DOHH2 (cell line): Measurements from ENCODE around the gene OTOF.

ENCODE experiments used
- H3F3A ChIP-seq: fragments of 200-600 bp; sonication (generic), shearing (Covaris generic); 2 replicates; pipeline ENCODE4 v1.6.0; 2016; ENCODE audit warnings: antibody characterized with exemption, mild to moderate bottlenecking; ENCODE audit not compliant: control insufficient read depth, insufficient read depth
- H3K27ac ChIP-seq: fragments of 200-600 bp; sonication (generic); 2 replicates; pipeline ENCODE4 v1.5.1; 2014; ENCODE audit warnings: low read depth, mild to moderate bottlenecking, low read length, moderate library complexity
- H3K27me3 ChIP-seq: fragments of 200-600 bp; sonication (generic); 2 replicates; pipeline ENCODE4 v1.6.1; 2014; ENCODE audit warnings: mild to moderate bottlenecking, low read length, mixed read lengths; ENCODE audit not compliant: control insufficient read depth
- H3K36me3 ChIP-seq: fragments of 200-600 bp; sonication (generic); 2 replicates; pipeline ENCODE4 v1.6.1; 2014; ENCODE audit warnings: mild to moderate bottlenecking, low read length, moderate library complexity, mixed read lengths; ENCODE audit not compliant: control insufficient read depth
- H3K4me1 ChIP-seq: fragments of 200-600 bp; sonication (generic); 2 replicates; pipeline ENCODE4 v1.6.1; 2014; ENCODE audit warnings: mild to moderate bottlenecking, low read length, mixed read lengths; ENCODE audit not compliant: control insufficient read depth
- H3K4me2 ChIP-seq: fragments of 200-600 bp; sonication (generic); 2 replicates; pipeline ENCODE4 v1.6.0; 2014; ENCODE audit warnings: mild to moderate bottlenecking, low read length, moderate library complexity
- H3K4me3 ChIP-seq: fragments of 200-600 bp; sonication (generic); 2 replicates; pipeline ENCODE4 v1.5.1; 2014; ENCODE audit warnings: mild to moderate bottlenecking, low read length, mixed read lengths
- H3K79me2 ChIP-seq: fragments of 200-600 bp; sonication (generic); 2 replicates; pipeline ENCODE4 v1.6.1; 2014; ENCODE audit warnings: mild to moderate bottlenecking, low read length, mixed read lengths; ENCODE audit not compliant: control insufficient read depth
- H3K9me2 ChIP-seq: fragments of 200-600 bp; sonication (generic); replicated peaks from 2 replicates; pipeline ENCODE4 v1.6.1; 2014; ENCODE audit warnings: mild to moderate bottlenecking, low read length, mixed read lengths; ENCODE audit not compliant: control insufficient read depth
- H3K9me3 ChIP-seq: fragments of 200-600 bp; sonication (generic); 2 replicates; pipeline ENCODE4 v1.6.1; 2014; ENCODE audit warnings: antibody characterized with exemption, low read length, mixed read lengths; ENCODE audit not compliant: control insufficient read depth, insufficient read depth
- H4K20me1 ChIP-seq: fragments of 200-600 bp; sonication (generic); 2 replicates; pipeline ENCODE4 v1.6.0; 2014; ENCODE audit warnings: low read depth, mild to moderate bottlenecking, antibody characterized with exemption, low read length, moderate library complexity; ENCODE audit not compliant: control insufficient read depth, insufficient read depth
- EZH2phosphoT487 ChIP-seq: fragments of 200-600 bp; sonication (generic); IDR thresholded peaks from 2 replicates; pipeline ENCODE4 v1.6.1; 2017; ENCODE audit warnings: borderline replicate concordance, mild to moderate bottlenecking, antibody characterized with exemption, low read length, moderate library complexity, mixed read lengths
- TF ChIP-seq, protein P1 (sequence below): fragments of 200-600 bp; sonication (generic); IDR thresholded peaks from one replicate; pipeline ENCODE4 v1.5.1; 2014; ENCODE audit warnings: antibody characterized with exemption, mild to moderate bottlenecking, low read depth, low read length; ENCODE audit not compliant: poor library complexity, severe bottlenecking

Gene OTOF

DNA sequence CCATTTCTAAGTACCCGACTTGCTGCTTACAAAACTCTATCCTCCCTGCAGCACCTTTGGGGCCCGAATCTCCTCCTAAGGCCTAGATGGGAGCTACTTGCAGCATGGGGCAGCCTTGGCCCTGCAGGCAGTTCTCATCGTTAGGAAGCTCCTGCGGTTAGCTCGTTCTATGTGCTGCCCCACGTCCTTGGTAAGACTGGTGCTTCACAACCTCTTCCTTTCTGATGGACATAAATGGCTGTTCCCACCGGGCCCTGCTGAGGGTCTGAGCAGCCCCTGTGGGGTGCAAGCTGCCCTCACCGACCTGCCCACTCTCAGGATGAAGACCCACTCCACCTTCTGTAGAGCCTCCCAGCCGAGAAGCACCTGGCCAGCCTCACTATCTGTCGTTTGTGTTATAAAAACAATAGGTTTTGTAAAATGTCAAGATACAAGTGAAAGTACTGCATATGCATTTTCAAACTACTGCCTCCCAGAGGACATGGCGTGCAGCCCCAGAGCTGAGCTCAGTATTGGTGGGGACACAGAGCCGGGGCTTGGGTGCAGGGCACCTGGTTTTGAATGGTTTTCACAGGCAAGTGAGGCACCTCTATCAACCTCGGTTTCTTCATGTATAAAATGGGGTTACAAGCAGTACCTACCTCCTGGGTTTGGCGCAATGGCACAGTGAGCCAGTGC, 19.4 kb downstream of the OTOF start:
- no peak for TF ChIP-seq EZH2phosphoT487
- TF ChIP-seq, protein P1, sequence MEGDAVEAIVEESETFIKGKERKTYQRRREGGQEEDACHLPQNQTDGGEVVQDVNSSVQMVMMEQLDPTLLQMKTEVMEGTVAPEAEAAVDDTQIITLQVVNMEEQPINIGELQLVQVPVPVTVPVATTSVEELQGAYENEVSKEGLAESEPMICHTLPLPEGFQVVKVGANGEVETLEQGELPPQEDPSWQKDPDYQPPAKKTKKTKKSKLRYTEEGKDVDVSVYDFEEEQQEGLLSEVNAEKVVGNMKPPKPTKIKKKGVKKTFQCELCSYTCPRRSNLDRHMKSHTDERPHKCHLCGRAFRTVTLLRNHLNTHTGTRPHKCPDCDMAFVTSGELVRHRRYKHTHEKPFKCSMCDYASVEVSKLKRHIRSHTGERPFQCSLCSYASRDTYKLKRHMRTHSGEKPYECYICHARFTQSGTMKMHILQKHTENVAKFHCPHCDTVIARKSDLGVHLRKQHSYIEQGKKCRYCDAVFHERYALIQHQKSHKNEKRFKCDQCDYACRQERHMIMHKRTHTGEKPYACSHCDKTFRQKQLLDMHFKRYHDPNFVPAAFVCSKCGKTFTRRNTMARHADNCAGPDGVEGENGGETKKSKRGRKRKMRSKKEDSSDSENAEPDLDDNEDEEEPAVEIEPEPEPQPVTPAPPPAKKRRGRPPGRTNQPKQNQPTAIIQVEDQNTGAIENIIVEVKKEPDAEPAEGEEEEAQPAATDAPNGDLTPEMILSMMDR: no peak
- no peaks in the 10 kb centered on the region for H3K4me1 ChIP-seq
- no peaks in the 10 kb centered on the region for H3K9me2 ChIP-seq
- H3K27me3 ChIP-seq: no peaks in the 10 kb centered on the region
- no peaks in the 10 kb centered on the region for H3K36me3 ChIP-seq
- no peak overlapping the region for H3K27ac ChIP-seq
- no peaks in the 10 kb centered on the region for H3F3A ChIP-seq
- no peak overlapping the region for H3K4me2 ChIP-seq
- H3K4me3 ChIP-seq: no peak overlapping the region
- no peaks in the 10 kb centered on the region for H3K79me2 ChIP-seq
- H4K20me1 ChIP-seq: no peaks in the 10 kb centered on the region
- H3K9me3 ChIP-seq: no peaks in the 10 kb centered on the region

DNA sequence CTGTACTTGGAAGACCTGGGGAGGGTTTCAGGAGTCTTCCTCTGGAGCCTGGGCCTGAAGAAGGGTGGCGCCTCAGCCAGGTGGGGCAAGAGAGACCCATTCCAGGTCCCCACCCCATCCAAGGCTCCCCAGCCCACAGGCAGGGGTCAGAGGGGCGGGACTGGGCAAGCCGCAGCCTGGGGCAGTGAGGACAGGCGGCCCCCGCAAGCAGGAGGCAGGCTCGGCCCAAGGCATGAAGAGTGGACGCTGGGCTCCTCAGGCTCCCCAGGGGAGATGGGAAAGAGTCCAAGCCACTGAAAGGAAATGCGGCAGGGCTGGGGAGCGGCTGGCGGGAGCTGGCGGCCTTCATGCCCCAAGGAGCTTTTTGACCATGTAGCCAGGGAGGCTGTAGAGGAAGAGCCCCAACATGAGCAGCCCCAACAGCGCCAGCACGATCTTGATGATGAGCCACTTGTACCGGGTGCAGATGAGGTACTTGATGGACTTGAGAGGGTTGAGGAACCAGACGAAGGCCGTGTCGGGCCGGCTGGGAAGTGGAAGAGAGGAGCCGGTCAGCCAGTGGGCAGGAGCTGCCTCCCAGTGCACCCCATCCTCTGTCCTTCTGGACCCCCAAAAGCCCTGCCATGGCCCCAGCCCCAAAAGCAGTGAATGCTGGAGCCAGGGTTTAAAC, 20.1 kb downstream of the OTOF start:
- H4K20me1 ChIP-seq: no peaks in the 10 kb centered on the region
- H3K27me3 ChIP-seq: no peaks in the 10 kb centered on the region
- H3K4me3 ChIP-seq: no peak overlapping the region
- H3K4me2 ChIP-seq: no peak overlapping the region
- no peaks in the 10 kb centered on the region for H3K9me2 ChIP-seq
- H3K9me3 ChIP-seq: no peaks in the 10 kb centered on the region
- no peak overlapping the region for H3K27ac ChIP-seq
- no peaks in the 10 kb centered on the region for H3K79me2 ChIP-seq
- no peaks in the 10 kb centered on the region for H3K36me3 ChIP-seq
- H3F3A ChIP-seq: no peaks in the 10 kb centered on the region
- TF ChIP-seq, protein P1: no peak
- no peak for TF ChIP-seq EZH2phosphoT487
- H3K4me1 ChIP-seq: no peaks in the 10 kb centered on the region

DNA sequence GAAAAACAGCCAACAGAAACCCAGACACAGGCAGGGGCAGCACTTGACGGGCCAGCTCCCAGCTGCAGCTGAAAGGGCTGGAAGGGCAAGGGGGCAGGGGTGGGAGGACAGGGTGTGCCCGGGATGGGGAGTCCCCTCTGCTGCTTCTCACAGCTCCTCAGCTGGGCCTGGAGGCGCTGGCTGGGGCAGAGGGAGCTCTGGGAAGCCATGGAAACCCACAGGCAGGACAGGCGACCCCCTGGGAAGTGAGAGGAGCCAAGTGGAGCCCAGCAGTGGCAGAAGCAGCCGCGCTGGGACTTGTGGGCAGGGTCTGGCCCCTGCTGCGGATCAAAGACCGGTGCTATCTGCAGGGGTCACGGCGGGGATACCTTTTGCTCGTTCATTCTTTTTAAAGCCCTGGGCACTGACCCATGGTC, 20.7 kb downstream of the OTOF start:
- no peaks in the 10 kb centered on the region for H3K36me3 ChIP-seq
- H3K4me3 ChIP-seq: no peak overlapping the region
- no peaks in the 10 kb centered on the region for H3K9me3 ChIP-seq
- no peaks in the 10 kb centered on the region for H3K79me2 ChIP-seq
- no peak overlapping the region for H3K27ac ChIP-seq
- no peaks in the 10 kb centered on the region for H3F3A ChIP-seq
- no peaks in the 10 kb centered on the region for H3K9me2 ChIP-seq
- TF ChIP-seq, protein P1: no peak
- H3K4me1 ChIP-seq: no peaks in the 10 kb centered on the region
- no peak overlapping the region for H3K4me2 ChIP-seq
- H4K20me1 ChIP-seq: no peaks in the 10 kb centered on the region
- no peaks in the 10 kb centered on the region for H3K27me3 ChIP-seq
